Liver (tissue), 3 donors: Measurements from ENCODE around the gene DNTTIP2.
"Not testable (repeated sequence)": the region's sequence is repeated elsewhere in the genome, so short reads cannot be mapped to it uniquely, and the experiment has no call there.

Source experiments
- CTCF ChIP-seq: fragments of 150-350 bp; IDR thresholded peaks from 2 replicates; pipeline ENCODE4 v1.5.1; 2017; ENCODE audit warnings: improper control_type of control experiment, low read depth, low read length; ENCODE audit not compliant: missing input control
- EGR1 ChIP-seq, 2 donors: IDR thresholded peaks; 2 replicates each; pipeline ENCODE4 v1.6.1; 2016 to 2018; ENCODE audit warnings: antibody characterized with exemption in 2 of 2, low read depth in 2 of 2
- SP1 ChIP-seq: IDR thresholded peaks from 2 replicates; pipeline ENCODE4 v1.6.1; 2018; ENCODE audit warnings: antibody characterized with exemption, mild to moderate bottlenecking
- TAF1 ChIP-seq: conservative IDR thresholded peaks from 2 replicates; pipeline ENCODE4 v1.6.1; 2016; ENCODE audit warnings: antibody characterized with exemption, mild to moderate bottlenecking
- donor health status: healthy.
- donor health status: healthy.

GRCh38 chr1:93833293-93833692, 45.7 kb downstream of the DNTTIP2 start:
- TF ChIP-seq EGR1 (IDR thresholded peaks at IDR 0.05; ENCODE audit: low read depth in 2 of 2); SP1; CTCF; TAF1: not testable (repeated sequence)
